Neuron (in vitro differentiated cells): ENCODE data around the gene BLZF1.
"Not testable (repeated sequence)": the region's sequence is repeated elsewhere in the genome, so short reads cannot be mapped to it uniquely, and the experiment has no call there.

Experiments used
- H2AFZ ChIP-seq: one replicate; pipeline ENCODE4 v1.6.1; 2013; ENCODE audit warnings: low read depth, mild to moderate bottlenecking, inconsistent platforms, low read length, moderate library complexity
- H3K27me3 ChIP-seq: one replicate; pipeline ENCODE4 v1.6.1; 2013; ENCODE audit warnings: low read length; ENCODE audit not compliant: insufficient read depth
- H3K36me3 ChIP-seq: one replicate; pipeline ENCODE4 v1.6.1; 2013; ENCODE audit warnings: low read length; ENCODE audit not compliant: insufficient read depth
- H3K4me1 ChIP-seq: one replicate; pipeline ENCODE4 v1.6.1; 2013; ENCODE audit warnings: low read length; ENCODE audit not compliant: insufficient read depth
- H3K4me3 ChIP-seq: 2 replicates; pipeline ENCODE4 v1.5.1; 2013; ENCODE audit warnings: mild to moderate bottlenecking, low read length, moderate library complexity
- H3K9me3 ChIP-seq: one replicate; pipeline ENCODE4 v1.6.1; 2013; ENCODE audit warnings: low read length

The BLZF1 gene, protein sequence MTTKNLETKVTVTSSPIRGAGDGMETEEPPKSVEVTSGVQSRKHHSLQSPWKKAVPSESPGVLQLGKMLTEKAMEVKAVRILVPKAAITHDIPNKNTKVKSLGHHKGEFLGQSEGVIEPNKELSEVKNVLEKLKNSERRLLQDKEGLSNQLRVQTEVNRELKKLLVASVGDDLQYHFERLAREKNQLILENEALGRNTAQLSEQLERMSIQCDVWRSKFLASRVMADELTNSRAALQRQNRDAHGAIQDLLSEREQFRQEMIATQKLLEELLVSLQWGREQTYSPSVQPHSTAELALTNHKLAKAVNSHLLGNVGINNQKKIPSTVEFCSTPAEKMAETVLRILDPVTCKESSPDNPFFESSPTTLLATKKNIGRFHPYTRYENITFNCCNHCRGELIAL

DNA sequence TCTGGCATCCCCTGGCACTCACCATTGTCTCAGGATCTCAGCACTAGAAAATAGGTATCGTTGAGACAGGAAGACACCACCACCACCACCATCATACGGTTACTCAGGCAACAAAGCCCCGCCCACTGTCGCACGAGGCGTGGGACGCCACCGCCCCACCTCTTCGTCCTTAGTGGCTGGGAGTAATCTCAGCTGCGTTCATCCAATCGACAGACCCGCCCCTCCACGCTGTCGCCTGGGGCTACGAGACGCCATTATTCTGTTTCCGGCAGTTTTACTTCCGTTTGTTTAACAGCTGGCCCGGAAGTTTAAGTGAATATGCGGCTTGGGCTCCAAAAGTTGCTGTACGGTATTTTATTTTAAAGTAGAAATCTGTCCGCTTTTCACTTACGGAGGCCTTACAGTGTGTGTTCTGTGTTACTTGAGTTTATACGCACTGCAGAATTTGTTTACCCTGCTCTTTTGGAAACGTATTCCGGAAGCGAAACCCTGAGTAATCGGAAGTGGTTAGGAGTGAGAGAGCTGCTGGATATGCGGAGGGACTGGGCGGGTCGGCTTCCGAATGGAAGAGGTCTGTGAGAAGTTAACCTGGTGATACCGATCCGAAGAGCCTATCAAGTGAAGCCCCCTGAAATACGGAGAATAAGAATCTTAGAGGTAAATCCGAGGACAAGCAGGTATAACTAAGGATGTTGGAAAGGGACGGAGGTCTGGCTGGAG, at the start of gene BLZF1, which contains the start of gene NME7:
Gene BLZF1 (plus strand): TSS at position 510 of the 720 bp plus-strand sequence. CDS start 1,328 bp downstream, outside the sequence.
Gene NME7 (minus strand): TSS at position 112 of the 720 bp plus-strand sequence. CDS start 87 bp downstream, at position 25.
- Histone ChIP-seq H3K4me1 (peaks cover 9% of the 10 kb centered on the region), H3K4me3 (peak within 1 kb of the TSS; percentile 89), H3K9me3 (peaks cover 3% of the 10 kb centered on the region), H3K36me3 (peaks cover 23% of the 10 kb centered on the region), H3K27me3 (no peaks in the 10 kb centered on the region), H2AFZ (peak within 1 kb of the TSS; percentile 83)

GRCh38 chr1:169318536-169319244, 49.3 kb upstream of the BLZF1 start:
- no peaks in the 10 kb centered on the region for H3K36me3 ChIP-seq
- H3K9me3 ChIP-seq, result no peaks in the 10 kb centered on the region
- H3K27me3 ChIP-seq, result no peaks in the 10 kb centered on the region
- no peak overlapping the region for H3K4me3 ChIP-seq
- H2AFZ ChIP-seq, result no peak overlapping the region
- no peaks in the 10 kb centered on the region for H3K4me1 ChIP-seq

DNA sequence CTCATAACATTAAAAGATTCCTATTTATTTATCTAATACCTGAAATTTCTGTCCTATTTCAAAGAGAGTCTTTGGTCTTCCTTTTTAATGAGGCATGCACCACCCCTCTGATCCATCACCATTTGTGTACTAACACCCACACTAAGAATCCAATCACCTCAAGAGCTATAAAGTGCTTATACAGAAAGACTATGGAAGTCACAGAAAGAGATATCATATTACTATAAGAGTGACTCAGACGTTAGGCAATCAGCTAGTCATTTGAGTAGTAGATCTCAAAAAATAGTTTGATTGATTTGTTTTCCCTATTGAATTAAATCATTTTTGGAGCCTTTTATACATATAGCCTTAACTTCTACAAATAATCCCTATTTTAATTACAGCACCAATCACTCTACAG, 46.5 kb upstream of the BLZF1 start:
- no peaks in the 10 kb centered on the region for H3K9me3 ChIP-seq
- H3K27me3 ChIP-seq, result no peaks in the 10 kb centered on the region
- H2AFZ ChIP-seq, result no peak overlapping the region
- no peak overlapping the region for H3K4me3 ChIP-seq
- H3K4me1 ChIP-seq, result no peaks in the 10 kb centered on the region
- H3K36me3 ChIP-seq, result no peaks in the 10 kb centered on the region

DNA sequence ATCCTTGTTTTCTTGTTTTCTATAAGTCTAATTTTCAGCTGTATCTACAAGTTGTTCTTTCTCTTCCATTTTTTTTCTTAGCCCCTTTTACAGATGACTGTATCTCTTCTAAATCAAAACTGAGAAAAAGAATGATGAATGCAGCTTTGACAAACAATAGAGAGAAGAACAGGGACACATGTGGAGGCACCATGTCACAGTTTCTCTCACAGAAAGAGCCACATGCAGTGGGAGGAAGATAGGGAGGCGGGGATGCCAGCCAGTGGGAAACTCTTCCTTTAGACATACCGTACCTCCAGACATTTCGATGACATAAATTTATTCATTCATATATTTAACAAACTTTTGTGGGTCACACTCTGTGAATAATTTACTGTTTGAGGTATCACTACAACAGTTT, 45.9 kb upstream of the BLZF1 start:
- H3K36me3 ChIP-seq, result no peaks in the 10 kb centered on the region
- H3K4me1 ChIP-seq, result no peaks in the 10 kb centered on the region
- H3K27me3 ChIP-seq, result no peaks in the 10 kb centered on the region
- no peak overlapping the region for H3K4me3 ChIP-seq
- no peaks in the 10 kb centered on the region for H3K9me3 ChIP-seq
- H2AFZ ChIP-seq, result no peak overlapping the region

- Histone ChIP-seq H3K27me3 (no peaks in the 10 kb centered on the region), H3K4me3 (no peak overlapping the region)
Observed at GRCh38 chr1:169325117-169325516, 42.9 kb upstream of the BLZF1 start.

GRCh38 chr1:169326261-169326955, 41.6 kb upstream of the BLZF1 start:
- Histone ChIP-seq H3K9me3 (peaks cover 2% of the 10 kb centered on the region), H3K4me3 (no peak overlapping the region), H3K27me3 (no peaks in the 10 kb centered on the region), H3K4me1 (no peaks in the 10 kb centered on the region), H3K36me3 (no peaks in the 10 kb centered on the region), H2AFZ (no peak overlapping the region)

More at GRCh38 chr1:169325117-169325516, 42.9 kb upstream of the BLZF1 start:
- no peaks in the 10 kb centered on the region for H3K9me3 ChIP-seq
- no peaks in the 10 kb centered on the region for H3K36me3 ChIP-seq
- no peak overlapping the region for H2AFZ ChIP-seq
- no peaks in the 10 kb centered on the region for H3K4me1 ChIP-seq

- Histone ChIP-seq H3K27me3 (no peaks in the 10 kb centered on the region), H2AFZ (no peak overlapping the region), H3K4me3 (no peak overlapping the region), H3K36me3 (no peaks in the 10 kb centered on the region), H3K9me3 (peaks cover 2% of the 10 kb centered on the region), H3K4me1 (no peaks in the 10 kb centered on the region)
Observed at GRCh38 chr1:169326956-169327268, 41.1 kb upstream of the BLZF1 start.

DNA sequence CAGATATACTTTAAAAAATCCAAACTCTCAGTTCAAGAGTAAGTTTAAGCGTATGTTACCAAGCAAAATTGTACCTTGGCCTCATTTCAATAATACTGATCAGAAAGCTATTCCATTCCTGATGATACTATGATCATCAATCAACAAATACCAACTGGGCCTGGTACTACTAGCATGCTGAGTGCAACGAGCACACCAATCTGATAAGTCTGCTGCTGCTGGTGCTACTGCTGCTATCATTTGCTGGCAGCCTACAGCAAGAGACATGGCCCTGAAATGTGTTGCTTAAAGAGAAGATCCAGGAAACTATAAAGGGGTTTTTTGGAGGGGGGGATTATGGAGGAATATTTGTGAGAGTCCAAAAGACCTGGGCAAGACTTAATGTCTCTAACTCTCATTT, 40.1 kb upstream of the BLZF1 start:
- H3K36me3 ChIP-seq, result no peaks in the 10 kb centered on the region
- peaks cover 2% of the 10 kb centered on the region for H3K9me3 ChIP-seq
- H3K4me1 ChIP-seq, result no peaks in the 10 kb centered on the region
- H3K4me3 ChIP-seq, result no peak overlapping the region
- no peak overlapping the region for H2AFZ ChIP-seq
- no peaks in the 10 kb centered on the region for H3K27me3 ChIP-seq

DNA sequence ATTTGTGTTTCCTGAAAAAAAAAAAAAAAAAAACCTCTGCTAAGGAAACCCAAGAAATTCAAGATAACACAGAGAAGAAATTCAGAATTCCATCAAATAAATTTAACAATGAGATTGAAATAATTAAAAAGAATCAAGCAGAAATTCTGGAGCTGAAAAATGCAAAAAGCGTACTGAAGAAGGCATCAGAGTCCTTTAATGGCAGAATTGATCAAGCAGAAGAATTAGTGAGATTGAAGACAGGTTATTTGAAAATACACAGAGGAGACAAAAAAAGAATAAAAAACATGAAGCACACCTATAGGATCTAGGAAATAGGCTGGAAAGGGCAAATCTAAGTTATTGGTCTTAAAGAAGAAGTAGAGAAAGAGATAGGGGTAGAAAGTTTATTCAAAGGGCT, 38.6 kb upstream of the BLZF1 start:
- H3K9me3 ChIP-seq, result peaks cover 2% of the 10 kb centered on the region
- H3K27me3 ChIP-seq, result no peaks in the 10 kb centered on the region
- H3K4me3 ChIP-seq, result no peak overlapping the region
- no peaks in the 10 kb centered on the region for H3K36me3 ChIP-seq
- no peaks in the 10 kb centered on the region for H3K4me1 ChIP-seq
- no peak overlapping the region for H2AFZ ChIP-seq

GRCh38 chr1:169330927-169331326, 37.1 kb upstream of the BLZF1 start:
- H3K27me3 ChIP-seq, result no peaks in the 10 kb centered on the region
- no peak overlapping the region for H3K4me3 ChIP-seq
- H3K4me1 ChIP-seq, result no peaks in the 10 kb centered on the region
- H3K36me3 ChIP-seq, result peaks cover 2% of the 10 kb centered on the region
- no peak overlapping the region for H2AFZ ChIP-seq
- H3K9me3 ChIP-seq, result peaks cover 6% of the 10 kb centered on the region

GRCh38 chr1:169334727-169335126, 33.3 kb upstream of the BLZF1 start:
- H3K4me1 ChIP-seq, H3K36me3 ChIP-seq, H3K27me3 ChIP-seq, H2AFZ ChIP-seq, H3K4me3 ChIP-seq, H3K9me3 ChIP-seq: not testable (repeated sequence)

DNA sequence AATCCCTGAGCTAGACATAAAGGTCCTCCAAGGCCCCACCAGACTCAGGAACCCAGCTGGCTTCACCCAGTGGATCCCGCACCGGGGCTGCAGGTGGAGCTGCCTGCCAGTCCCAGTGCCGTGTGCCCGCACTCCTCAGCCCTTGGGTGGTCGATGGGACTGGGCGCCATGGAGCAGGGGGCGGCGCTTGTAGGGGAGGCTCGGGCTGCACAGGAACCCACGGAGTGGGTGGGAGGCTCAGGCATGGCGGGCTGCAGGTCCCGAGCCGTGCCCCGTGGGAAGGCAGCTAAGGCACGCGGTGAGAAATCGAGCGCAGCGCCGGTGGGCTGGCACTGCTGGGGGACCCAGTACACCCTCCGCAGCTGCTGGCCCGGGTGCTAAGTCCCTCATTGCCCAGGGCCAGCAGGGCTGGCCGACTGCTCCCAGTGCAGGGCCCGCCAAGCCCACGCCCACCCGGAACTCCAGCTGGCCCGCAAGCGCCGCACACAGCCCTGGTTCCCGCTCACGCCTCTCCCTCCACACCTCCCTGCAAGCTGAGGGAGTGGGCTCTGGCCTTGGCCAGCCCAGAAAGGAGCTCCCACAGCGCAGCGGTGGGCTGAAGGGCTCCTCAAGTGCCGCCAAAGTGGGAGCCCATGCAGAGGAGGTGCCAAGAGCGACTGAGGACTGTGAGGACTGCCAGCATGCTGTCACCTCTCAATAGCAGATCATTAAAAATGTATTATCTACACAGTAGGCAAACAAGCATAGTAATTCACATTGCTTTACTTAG, 30.9 kb upstream of the BLZF1 start:
- not testable (repeated sequence) for H2AFZ ChIP-seq, H3K4me3 ChIP-seq, H3K4me1 ChIP-seq, H3K36me3 ChIP-seq, H3K27me3 ChIP-seq, H3K9me3 ChIP-seq
